HepG2 (cell line): ENCODE measurements around the gene MSI2. TPM values are rescaled to one million over a fixed set of nuclear protein-coding genes. Genes with fewer than 3 reads are reported as not detected.

Source experiments
- BCL3 ChIP-seq: sonication (generic); formaldehyde crosslinking; IDR thresholded peaks from 2 replicates; pipeline ENCODE4 v1.5.1; 2020; ENCODE audit warnings: mild to moderate bottlenecking, missing genetic modification reagents, moderate library complexity
- CENPBD1 ChIP-seq: sonication (generic); formaldehyde crosslinking; IDR thresholded peaks from 2 replicates; pipeline ENCODE4 v1.8.0; 2022; ENCODE audit warnings: missing genetic modification reagents, low read depth, mild to moderate bottlenecking, borderline replicate concordance
- HIC2 ChIP-seq: sonication (generic); formaldehyde crosslinking; IDR thresholded peaks from 2 replicates; pipeline ENCODE4 v1.9.0; 2022; ENCODE audit warnings: low read depth, missing genetic modification reagents
- ISL2 ChIP-seq: sonication (generic); formaldehyde crosslinking; IDR thresholded peaks from 2 replicates; pipeline ENCODE4 v1.5.0; 2020; ENCODE audit warnings: missing genetic modification reagents
- ZNF335 ChIP-seq: sonication (generic); formaldehyde crosslinking; IDR thresholded peaks from 2 replicates; pipeline ENCODE4 v1.4.0; 2020; ENCODE audit warnings: missing genetic modification reagents
- polyA plus RNA-seq, 8 experiments: library from polyadenylated mRNA; depleted of rRNA in 3 of 8; stranded (reverse) in 7 of 8; unstranded in 1 of 8; fragments of >200 nt; fragmentation: Illumina TruSeq in 4 of 8; extraction: Trizol in 4 of 8; gene quantifications; 2 replicates each; pipeline versions ENCODE4 v1.2.1 to v1.2.3, GENCODE V29; 2011 to 2016; ENCODE audit warnings: low read depth in 4 of 8, missing spikeins in 1 of 8, mixed read lengths in 1 of 8; ENCODE audit not compliant: insufficient read depth in 1 of 8
- total RNA-seq, 5 experiments: library from RNA; depleted of rRNA; stranded (reverse); fragments of >200 nt; fragmentation: Illumina TruSeq; extraction: Trizol; gene quantifications; 2 replicates each; pipeline ENCODE4 v1.2.3, GENCODE V29; 2016; ENCODE audit warnings: low read depth in 1 of 5
- TF ChIP-seq, protein P1 (sequence below): sonication (generic); formaldehyde crosslinking; IDR thresholded peaks from 2 replicates; pipeline ENCODE4 v1.4.0; 2020; ENCODE audit warnings: missing genetic modification reagents, borderline replicate concordance

Gene MSI2
- total and polyA plus RNA-seq, 2 of the 13 experiments (the other 11 are each of a cell fraction or from before 2014, with no cell fraction given): 77.5 to 78.4 TPM

GRCh38 chr17:57609125-57609877 lies 353.0 kb downstream of the MSI2 start (continued):
- TF ChIP-seq HIC2 (CRISPR knock-in tag): peak; percentile 97
- 0 out of 2 replicates have a peak, but pooled peaks have one; percentile 56 for TF ChIP-seq BCL3 (CRISPR knock-in tag)
- TF ChIP-seq, protein P1, sequence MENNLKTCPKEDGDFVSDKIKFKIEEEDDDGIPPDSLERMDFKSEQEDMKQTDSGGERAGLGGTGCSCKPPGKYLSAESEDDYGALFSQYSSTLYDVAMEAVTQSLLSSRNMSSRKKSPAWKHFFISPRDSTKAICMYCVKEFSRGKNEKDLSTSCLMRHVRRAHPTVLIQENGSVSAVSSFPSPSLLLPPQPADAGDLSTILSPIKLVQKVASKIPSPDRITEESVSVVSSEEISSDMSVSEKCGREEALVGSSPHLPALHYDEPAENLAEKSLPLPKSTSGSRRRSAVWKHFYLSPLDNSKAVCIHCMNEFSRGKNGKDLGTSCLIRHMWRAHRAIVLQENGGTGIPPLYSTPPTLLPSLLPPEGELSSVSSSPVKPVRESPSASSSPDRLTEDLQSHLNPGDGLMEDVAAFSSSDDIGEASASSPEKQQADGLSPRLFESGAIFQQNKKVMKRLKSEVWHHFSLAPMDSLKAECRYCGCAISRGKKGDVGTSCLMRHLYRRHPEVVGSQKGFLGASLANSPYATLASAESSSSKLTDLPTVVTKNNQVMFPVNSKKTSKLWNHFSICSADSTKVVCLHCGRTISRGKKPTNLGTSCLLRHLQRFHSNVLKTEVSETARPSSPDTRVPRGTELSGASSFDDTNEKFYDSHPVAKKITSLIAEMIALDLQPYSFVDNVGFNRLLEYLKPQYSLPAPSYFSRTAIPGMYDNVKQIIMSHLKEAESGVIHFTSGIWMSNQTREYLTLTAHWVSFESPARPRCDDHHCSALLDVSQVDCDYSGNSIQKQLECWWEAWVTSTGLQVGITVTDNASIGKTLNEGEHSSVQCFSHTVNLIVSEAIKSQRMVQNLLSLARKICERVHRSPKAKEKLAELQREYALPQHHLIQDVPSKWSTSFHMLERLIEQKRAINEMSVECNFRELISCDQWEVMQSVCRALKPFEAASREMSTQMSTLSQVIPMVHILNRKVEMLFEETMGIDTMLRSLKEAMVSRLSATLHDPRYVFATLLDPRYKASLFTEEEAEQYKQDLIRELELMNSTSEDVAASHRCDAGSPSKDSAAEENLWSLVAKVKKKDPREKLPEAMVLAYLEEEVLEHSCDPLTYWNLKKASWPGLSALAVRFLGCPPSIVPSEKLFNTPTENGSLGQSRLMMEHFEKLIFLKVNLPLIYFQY (CRISPR knock-in tag): peak; percentile 79; the same call in 1 of the 2 replicates
- no peak for TF ChIP-seq ZNF335
- peak; percentile 82 for TF ChIP-seq ISL2 (CRISPR knock-in tag)
- TF ChIP-seq CENPBD1: no peak
